Subcutaneous adipose tissue (tissue), 4 donors: ENCODE results near the gene RAP1GAP. TPM values are rescaled to one million over a fixed set of nuclear protein-coding genes. Genes with fewer than 3 reads are reported as not detected.

Experiments used
- total RNA-seq, 4 donors: library from RNA; depleted of rRNA; stranded (reverse); fragments of >200 nt; gene quantifications; one replicate each; pipeline ENCODE4 v1.1.0, GENCODE V29; 2016
- TF ChIP-seq, protein P1 (sequence below): fragments of 450-650 bp; IDR thresholded peaks from one replicate; pipeline ENCODE4 v1.5.1; 2016; ENCODE audit warnings: low read depth, mild to moderate bottlenecking, control low read depth, antibody characterized with exemption, moderate library complexity

RAP1GAP gene
- under 1 TPM in 2 of 4 donors, not detected in 2; 0.17 to 0.22 TPM for total RNA-seq

DNA sequence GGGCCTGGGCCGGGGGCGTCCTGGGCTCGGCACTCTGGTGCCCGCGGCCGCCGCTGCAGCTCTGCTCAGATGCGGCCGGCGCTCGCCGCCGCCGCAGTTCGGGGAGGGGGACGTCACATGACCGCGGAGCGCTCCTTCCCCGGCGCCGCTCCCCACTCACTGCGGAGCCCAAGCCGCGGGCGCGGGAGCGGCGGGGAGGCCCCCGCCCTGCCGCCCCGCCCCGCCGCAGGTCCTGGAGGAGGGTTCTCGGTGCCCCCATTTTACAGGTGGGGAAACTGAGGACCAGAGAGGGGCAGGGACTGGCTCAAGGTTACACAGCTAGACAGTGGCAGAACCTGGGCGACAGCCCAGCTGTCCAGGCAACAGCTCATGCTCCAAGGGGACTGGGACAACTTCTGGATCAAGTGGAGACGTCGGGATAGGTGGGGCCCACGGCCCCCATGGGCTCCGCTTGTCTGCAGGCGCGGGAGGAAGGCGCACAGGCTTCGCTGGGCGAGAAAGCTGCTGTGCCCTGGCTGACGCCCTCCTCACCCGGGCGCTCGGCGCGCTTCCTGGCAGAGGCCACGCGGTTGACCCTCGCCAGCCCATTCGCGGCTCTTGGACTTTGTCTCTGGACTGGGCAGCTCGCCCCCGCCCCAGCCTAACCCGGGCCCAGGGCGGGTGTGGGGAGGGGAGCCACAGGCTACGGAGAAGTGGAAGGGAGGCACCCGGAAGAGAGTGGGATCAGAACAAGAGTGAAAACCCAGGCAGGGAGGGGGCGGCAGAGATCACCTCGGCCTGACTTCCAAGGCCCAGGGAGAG lies at the start of gene RAP1GAP:
RAP1GAP (minus strand) TSS at position 100 of the 801 bp plus-strand sequence. CDS start 49,325 bp downstream, outside the sequence.
- TF ChIP-seq, protein P1, sequence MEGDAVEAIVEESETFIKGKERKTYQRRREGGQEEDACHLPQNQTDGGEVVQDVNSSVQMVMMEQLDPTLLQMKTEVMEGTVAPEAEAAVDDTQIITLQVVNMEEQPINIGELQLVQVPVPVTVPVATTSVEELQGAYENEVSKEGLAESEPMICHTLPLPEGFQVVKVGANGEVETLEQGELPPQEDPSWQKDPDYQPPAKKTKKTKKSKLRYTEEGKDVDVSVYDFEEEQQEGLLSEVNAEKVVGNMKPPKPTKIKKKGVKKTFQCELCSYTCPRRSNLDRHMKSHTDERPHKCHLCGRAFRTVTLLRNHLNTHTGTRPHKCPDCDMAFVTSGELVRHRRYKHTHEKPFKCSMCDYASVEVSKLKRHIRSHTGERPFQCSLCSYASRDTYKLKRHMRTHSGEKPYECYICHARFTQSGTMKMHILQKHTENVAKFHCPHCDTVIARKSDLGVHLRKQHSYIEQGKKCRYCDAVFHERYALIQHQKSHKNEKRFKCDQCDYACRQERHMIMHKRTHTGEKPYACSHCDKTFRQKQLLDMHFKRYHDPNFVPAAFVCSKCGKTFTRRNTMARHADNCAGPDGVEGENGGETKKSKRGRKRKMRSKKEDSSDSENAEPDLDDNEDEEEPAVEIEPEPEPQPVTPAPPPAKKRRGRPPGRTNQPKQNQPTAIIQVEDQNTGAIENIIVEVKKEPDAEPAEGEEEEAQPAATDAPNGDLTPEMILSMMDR: no peak

DNA sequence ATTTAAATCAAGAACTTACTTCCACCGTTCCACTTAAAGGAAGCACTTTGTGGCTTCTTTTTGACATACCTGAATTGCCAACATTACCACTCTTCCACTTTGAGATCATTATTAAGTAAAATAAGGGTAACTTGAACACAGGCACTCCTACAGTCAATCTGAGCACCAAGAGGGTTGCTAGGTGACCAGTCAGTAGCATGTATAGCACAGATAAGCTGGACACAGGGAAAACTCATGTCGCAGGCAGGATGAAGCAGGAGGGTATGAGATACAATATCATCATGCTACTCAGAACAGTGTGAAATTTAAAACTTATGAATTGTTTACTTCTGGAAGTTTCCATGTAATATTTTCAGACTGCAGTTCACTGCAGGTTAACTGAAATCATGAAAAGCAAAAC lies 47.0 kb upstream of the RAP1GAP start:
- TF ChIP-seq, protein P1: no peak

DNA sequence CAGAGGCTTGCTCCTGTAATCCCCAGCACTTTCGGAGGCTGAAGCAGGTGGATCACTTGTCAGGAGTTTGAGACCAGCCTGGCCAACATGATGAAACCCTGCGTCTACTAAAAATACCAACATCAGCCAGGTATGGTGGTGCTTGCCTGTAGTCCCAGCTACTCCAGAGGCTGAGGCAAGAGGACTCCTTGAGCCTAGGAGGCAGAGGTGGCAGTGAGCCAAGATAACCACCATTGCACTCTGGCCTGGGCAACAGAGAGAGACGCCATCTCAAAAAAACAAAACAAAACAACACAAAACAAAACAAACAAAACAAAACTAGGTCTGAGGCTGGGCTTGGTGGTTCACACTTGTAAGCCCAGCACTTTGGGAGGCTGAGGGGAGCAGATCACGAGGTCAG lies 38.7 kb upstream of the RAP1GAP start:
- TF ChIP-seq, protein P1: no peak

GRCh38 chr1:21707086-21707840 lies 38.1 kb upstream of the RAP1GAP start:
- TF ChIP-seq, protein P1: no peak

GRCh38 chr1:21706151-21706835 lies 37.1 kb upstream of the RAP1GAP start:
- TF ChIP-seq, protein P1: no peak

GRCh38 chr1:21705303-21705980 lies 36.3 kb upstream of the RAP1GAP start:
- TF ChIP-seq, protein P1: no peak
